GM19468 (cell line): ENCODE results near the gene NOP14.
"Not testable (repeated sequence)": the region's sequence is repeated elsewhere in the genome, so short reads cannot be mapped to it uniquely, and the experiment has no call there.

Experiments
- ATAC-seq: cut with Tn5 transposase; IDR thresholded peaks from one replicate; pipeline ENCODE4 v1.9.1; 2021; ENCODE audit warnings: mild to moderate bottlenecking, moderate library complexity, moderate number of reproducible peaks; ENCODE audit not compliant: unreplicated experiment; ENCODE audit errors: extremely low read depth

NOP14 gene

GRCh38 chr4:2943364-2944090 is 19.7 kb downstream of the NOP14 start:
- no peak for ATAC-seq

- no peak for ATAC-seq
These were observed 20.5 kb downstream of the NOP14 start for GRCh38 chr4:2942532-2943363.

- ATAC-seq, result no peak
These were observed 21.1 kb downstream of the NOP14 start for GRCh38 chr4:2942037-2942531.

GRCh38 chr4:2941138-2942036 is 21.8 kb downstream of the NOP14 start:
- no peak for ATAC-seq

- ATAC-seq, result no peak
These were observed 22.7 kb downstream of the NOP14 start for GRCh38 chr4:2940267-2941137.

- ATAC-seq, result no peak
These were observed 23.6 kb downstream of the NOP14 start for GRCh38 chr4:2939383-2940243.

- ATAC-seq, result no peak
These were observed 24.3 kb downstream of the NOP14 start for GRCh38 chr4:2938906-2939305.

- not testable (repeated sequence) for ATAC-seq
These were observed 24.8 kb downstream of the NOP14 start for GRCh38 chr4:2938411-2938810.

GRCh38 chr4:2937986-2938385 is 25.2 kb downstream of the NOP14 start:
- no peak for ATAC-seq

- no peak for ATAC-seq
These were observed 25.9 kb downstream of the NOP14 start for GRCh38 chr4:2937146-2937857.

- no peak for ATAC-seq
These were observed 26.4 kb downstream of the NOP14 start for GRCh38 chr4:2936773-2937145.

- ATAC-seq, result no peak
These were observed 27.2 kb downstream of the NOP14 start for GRCh38 chr4:2935762-2936743.

- ATAC-seq, result peak; percentile 27
These were observed 28.1 kb downstream of the NOP14 start for GRCh38 chr4:2934813-2935761.

- no peak for ATAC-seq
These were observed 29.0 kb downstream of the NOP14 start for GRCh38 chr4:2934077-2934812.

GRCh38 chr4:2933566-2934076 is 29.6 kb downstream of the NOP14 start:
- ATAC-seq, result no peak
